Measurements from ENCODE around the gene PIAS1.
"Not testable (repeated sequence)": the region's sequence is repeated elsewhere in the genome, so short reads cannot be mapped to it uniquely, and the experiment has no call there.

The PIAS1 gene

GRCh38 chr15:68230157-68231100, 176.3 kb downstream of the PIAS1 start:
- Mint-ChIP-seq H3K9me3 (no peaks in the 10 kb centered on the region), H3K4me1 (ENCODE audit: low read depth) (peaks cover 38% of the 10 kb centered on the region), H3K4me3 (peak overlapping the region; percentile 98), H3K27me3 (no peaks in the 10 kb centered on the region), H3K36me3 (ENCODE audit: low read depth) (peaks cover 33% of the 10 kb centered on the region), H3K27ac (peak overlapping the region; percentile 97)
- DNase-seq, result no peak

- Mint-ChIP-seq H3K27ac (peak overlapping the region; percentile 45), H3K27me3 (no peaks in the 10 kb centered on the region), H3K36me3 (ENCODE audit: low read depth) (peaks cover 31% of the 10 kb centered on the region), H3K4me1 (ENCODE audit: low read depth) (peaks cover 38% of the 10 kb centered on the region), H3K9me3 (no peaks in the 10 kb centered on the region), H3K4me3 (peak overlapping the region; percentile 98)
- no peak for DNase-seq
Measured at GRCh38 chr15:68231102-68231818, 177.1 kb downstream of the PIAS1 start.

- Mint-ChIP-seq H3K4me1 (ENCODE audit: low read depth) (peaks cover 31% of the 10 kb centered on the region), H3K4me3 (no peak overlapping the region), H3K27ac (no peak overlapping the region), H3K36me3 (ENCODE audit: low read depth) (peaks cover 20% of the 10 kb centered on the region), H3K27me3 (no peaks in the 10 kb centered on the region), H3K9me3 (no peaks in the 10 kb centered on the region)
- DNase-seq, result no peak
Measured at GRCh38 chr15:68232449-68232848, 178.3 kb downstream of the PIAS1 start.

DNA sequence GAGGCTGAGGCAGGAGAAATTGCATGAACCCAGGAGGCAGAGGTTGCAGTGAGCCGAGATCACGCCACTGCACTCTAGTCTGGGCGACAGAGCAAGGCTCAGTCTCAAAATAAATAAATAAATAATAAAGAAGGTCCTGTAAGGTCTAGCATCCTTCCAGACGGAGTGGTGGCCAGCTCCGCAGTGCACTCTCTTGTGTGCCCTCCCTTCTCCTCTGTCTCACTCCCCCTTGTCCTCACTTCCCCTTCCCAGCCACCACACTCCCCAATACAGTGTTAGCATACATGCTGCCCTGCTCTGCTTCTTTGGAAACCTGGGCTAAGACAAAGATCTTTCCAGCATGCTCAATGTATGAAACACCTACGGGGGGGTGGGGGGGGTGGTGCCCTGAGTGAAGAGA, 178.8 kb downstream of the PIAS1 start:
- peaks cover 26% of the 10 kb centered on the region for H3K4me1 Mint-ChIP-seq (ENCODE audit: low read depth)
- no peak for DNase-seq
- H3K9me3 Mint-ChIP-seq, result no peaks in the 10 kb centered on the region
- no peaks in the 10 kb centered on the region for H3K27me3 Mint-ChIP-seq
- no peak overlapping the region for H3K4me3 Mint-ChIP-seq
- peaks cover 15% of the 10 kb centered on the region for H3K36me3 Mint-ChIP-seq (ENCODE audit: low read depth)
- no peak overlapping the region for H3K27ac Mint-ChIP-seq

DNA sequence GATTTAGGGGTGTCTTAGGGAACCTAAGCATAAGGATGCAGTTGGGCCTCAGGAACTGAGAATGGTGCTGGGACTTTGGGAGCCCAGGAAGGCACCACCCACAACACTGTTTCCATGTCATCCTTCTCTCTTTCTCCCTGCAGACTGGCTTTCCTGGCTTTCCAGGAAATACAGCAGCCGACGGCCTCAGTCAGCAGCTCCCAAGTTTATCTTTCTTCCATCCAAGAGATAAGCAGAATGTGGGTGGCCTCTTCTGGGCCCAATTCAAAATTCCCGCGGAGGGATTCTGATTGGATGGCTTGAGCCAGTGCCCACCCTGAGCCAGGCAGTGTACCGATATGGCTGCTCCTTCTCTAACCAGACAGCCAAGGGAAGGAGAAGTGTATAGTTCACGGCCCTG, 179.9 kb downstream of the PIAS1 start:
- H3K27ac Mint-ChIP-seq, result no peak overlapping the region
- no peak for DNase-seq
- no peak overlapping the region for H3K4me3 Mint-ChIP-seq
- no peaks in the 10 kb centered on the region for H3K9me3 Mint-ChIP-seq
- no peaks in the 10 kb centered on the region for H3K27me3 Mint-ChIP-seq
- peaks cover 18% of the 10 kb centered on the region for H3K4me1 Mint-ChIP-seq (ENCODE audit: low read depth)
- peaks cover 5% of the 10 kb centered on the region for H3K36me3 Mint-ChIP-seq (ENCODE audit: low read depth)

GRCh38 chr15:68234520-68234919, 180.4 kb downstream of the PIAS1 start:
- H3K27ac Mint-ChIP-seq; H3K4me3 Mint-ChIP-seq; DNase-seq; H3K36me3 Mint-ChIP-seq (ENCODE audit: low read depth); H3K9me3 Mint-ChIP-seq; H3K27me3 Mint-ChIP-seq: not testable (repeated sequence)
- peaks cover 18% of the 10 kb centered on the region for H3K4me1 Mint-ChIP-seq (ENCODE audit: low read depth)

- Mint-ChIP-seq H3K9me3 (no peaks in the 10 kb centered on the region), H3K27ac (no peak overlapping the region), H3K4me1 (ENCODE audit: low read depth) (peaks cover 14% of the 10 kb centered on the region), H3K27me3 (no peaks in the 10 kb centered on the region), H3K36me3 (ENCODE audit: low read depth) (peaks cover 1% of the 10 kb centered on the region), H3K4me3 (no peak overlapping the region)
- DNase-seq, result no peak
Measured at GRCh38 chr15:68235022-68235421, 180.9 kb downstream of the PIAS1 start.

GRCh38 chr15:68239025-68239424, 184.9 kb downstream of the PIAS1 start:
- H3K4me3 Mint-ChIP-seq, result no peak overlapping the region
- peaks cover 7% of the 10 kb centered on the region for H3K9me3 Mint-ChIP-seq
- no peaks in the 10 kb centered on the region for H3K4me1 Mint-ChIP-seq (ENCODE audit: low read depth)
- no peak for DNase-seq
- H3K27ac Mint-ChIP-seq, result no peak overlapping the region
- no peaks in the 10 kb centered on the region for H3K36me3 Mint-ChIP-seq (ENCODE audit: low read depth)
- no peaks in the 10 kb centered on the region for H3K27me3 Mint-ChIP-seq

DNA sequence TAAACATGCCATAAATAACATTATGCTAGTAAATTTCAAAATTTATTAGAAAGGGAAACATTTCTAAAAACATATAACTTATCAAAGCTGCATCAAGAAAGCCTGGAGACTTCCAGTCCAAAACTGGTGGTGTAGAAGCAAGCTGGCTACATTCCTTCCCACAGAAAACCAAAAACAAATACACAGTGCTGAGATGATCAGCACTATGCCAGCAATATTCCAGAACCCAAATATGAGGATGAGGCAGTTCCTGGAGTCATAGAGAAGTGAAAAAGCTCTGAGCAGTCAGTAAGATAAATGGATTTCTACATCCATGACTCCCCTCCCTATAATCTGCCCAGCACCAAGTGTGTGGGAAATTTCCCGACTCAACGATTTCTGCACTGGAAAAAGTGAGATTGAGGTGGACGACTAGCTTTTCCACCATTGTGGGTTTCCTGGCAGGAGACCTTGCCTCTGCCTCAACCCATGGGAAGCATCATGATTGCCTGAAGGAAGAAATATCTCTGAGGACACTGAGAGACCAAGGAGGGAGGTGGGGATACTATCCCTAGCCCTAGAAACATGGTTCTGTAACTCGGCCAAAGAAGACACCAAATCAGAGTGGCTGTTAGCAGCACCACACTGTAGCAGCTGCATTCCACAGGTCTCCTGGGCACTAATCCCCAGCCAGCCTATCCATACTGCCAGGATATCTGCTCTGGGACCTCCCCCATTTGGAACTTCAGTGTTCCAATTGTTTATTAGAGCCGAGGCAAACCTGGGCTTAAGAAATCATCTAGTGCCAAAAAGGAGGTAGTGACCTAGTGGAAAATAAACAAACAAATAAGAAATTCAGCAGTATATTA, 187.2 kb downstream of the PIAS1 start:
- DNase-seq, result no peak
- no peaks in the 10 kb centered on the region for H3K4me1 Mint-ChIP-seq (ENCODE audit: low read depth)
- no peak overlapping the region for H3K27ac Mint-ChIP-seq
- no peaks in the 10 kb centered on the region for H3K27me3 Mint-ChIP-seq
- H3K9me3 Mint-ChIP-seq, result peaks cover 10% of the 10 kb centered on the region
- H3K36me3 Mint-ChIP-seq (ENCODE audit: low read depth), result peaks cover 10% of the 10 kb centered on the region
- no peak overlapping the region for H3K4me3 Mint-ChIP-seq
